Hair follicular keratinocyte (primary cell): ENCODE results near the gene OR52B4. TPM values are rescaled to one million over a fixed set of nuclear protein-coding genes. Genes with fewer than 3 reads are reported as not detected.

ENCODE experiments used
- total RNA-seq: library from RNA; depleted of rRNA; stranded (reverse); fragments of >200 nt; gene quantifications from 2 replicates; pipeline ENCODE4 v1.2.3, GENCODE V29; 2015

OR52B4 gene
- not detected in 2 replicates for total RNA-seq

GRCh38 chr11:4368286-4368685 is at the start of gene OR52B4:
Gene OR52B4 (minus strand): TSS chr11:4368386. CDS start chr11:4368295, 91 bp downstream.

DNA sequence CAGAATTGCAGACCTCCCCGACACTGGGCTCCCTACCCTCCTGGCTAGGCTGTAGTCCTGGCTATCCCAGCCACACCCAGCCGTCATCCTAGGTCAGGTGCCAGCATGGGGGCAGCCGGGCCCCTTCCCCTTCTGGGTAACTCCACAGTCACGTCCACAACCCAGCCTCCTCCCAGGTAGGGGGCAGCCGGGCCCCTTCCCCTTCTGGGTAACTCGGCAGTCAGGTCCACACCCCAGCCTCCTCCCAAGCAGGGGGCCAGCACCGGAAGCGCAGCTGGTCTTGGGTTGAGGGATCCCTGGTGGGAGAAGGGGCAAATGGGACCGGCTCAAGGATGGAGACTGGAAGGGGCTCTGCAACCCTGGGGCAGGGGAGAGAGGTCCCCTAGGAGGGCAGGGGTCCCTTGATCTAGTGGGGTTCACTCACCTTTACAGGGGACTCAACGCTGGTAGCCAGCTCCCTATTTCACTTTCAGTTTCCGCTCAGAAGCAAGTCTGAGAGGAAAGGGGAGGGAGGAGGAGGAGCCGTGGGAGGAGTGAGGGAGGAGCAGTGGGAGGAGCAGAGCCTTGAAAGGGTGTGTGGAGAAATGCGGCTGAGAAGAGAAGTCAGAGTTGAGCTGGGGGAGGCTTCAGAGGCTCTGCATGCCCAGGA is 25.1 kb upstream of the OR52B4 start, which contains the start of gene TRIM21:
Gene TRIM21 (minus strand): TSS at position 494 of the 649 bp plus-strand sequence. CDS start 3,293 bp downstream, outside the sequence.

Other genes starting within 250 kb of the OR52B4 start
- gene TRIM21, start 25.3 kb upstream of the OR52B4 start, total RNA-seq = 15.9 and 18.8 TPM in 2 replicates
- gene OR52K2, start 80.9 kb upstream of the OR52B4 start, total RNA-seq = not detected in 2 replicates
- gene OR52K1, start 114.3 kb upstream of the OR52B4 start, total RNA-seq = not detected in 2 replicates
- gene OR52M1, start 176.8 kb upstream of the OR52B4 start, total RNA-seq = not detected in 2 replicates
- gene OR52I2, start 213.4 kb upstream of the OR52B4 start, total RNA-seq = not detected in 2 replicates
- gene OR52I1, start 225.7 kb upstream of the OR52B4 start, total RNA-seq = not detected in 2 replicates
- gene TRIM68, start 239.8 kb upstream of the OR52B4 start, total RNA-seq = 7.3 and 10.9 TPM in 2 replicates